ENCODE data around the gene METTL16.

METTL16 gene

GRCh38 chr17:2380226-2380922 lies 131.3 kb downstream of the METTL16 start:
- no peak for DNase-seq (ENCODE audit: low spot score)

DNA sequence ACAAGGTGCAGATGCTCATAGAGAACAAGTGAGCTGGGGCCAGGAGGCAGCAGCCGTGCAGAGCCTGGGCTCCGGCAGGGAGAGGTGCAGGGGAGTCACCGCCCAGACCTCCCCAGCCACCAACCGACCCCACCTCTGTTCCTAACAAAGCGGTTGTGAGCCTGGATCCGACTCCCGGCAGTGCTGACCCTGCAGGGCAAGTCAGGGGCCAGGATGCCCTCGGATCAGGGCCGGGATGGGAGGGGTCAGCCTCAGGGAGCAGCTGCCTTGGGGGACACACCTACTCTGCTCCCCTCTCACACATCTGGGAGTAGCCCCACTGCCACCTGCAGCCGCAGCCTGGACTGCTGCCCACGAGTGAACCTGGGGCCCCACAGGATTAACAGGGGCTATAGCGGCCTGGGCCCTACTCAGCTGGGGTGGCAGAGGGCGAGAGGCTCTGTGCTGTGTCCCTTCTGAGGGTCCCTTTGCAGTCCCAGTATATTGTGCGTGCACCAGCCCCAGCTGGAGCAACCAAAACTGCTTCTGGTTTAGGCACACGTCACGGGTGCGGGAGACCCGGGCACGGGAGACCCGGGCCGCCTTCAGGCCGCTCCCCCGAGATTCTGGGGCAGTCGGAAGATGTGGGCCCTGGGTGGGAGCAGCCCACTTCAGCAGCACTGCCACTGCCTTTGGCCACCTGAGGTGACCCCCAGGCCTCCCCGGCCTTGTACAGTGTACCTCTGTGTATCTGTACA lies 132.0 kb downstream of the METTL16 start:
- DNase-seq (ENCODE audit: low spot score), result no peak

GRCh38 chr17:2378905-2379304 lies 132.8 kb downstream of the METTL16 start:
- DNase-seq (ENCODE audit: low spot score), result no peak

GRCh38 chr17:2377659-2378058 lies 134.0 kb downstream of the METTL16 start:
- DNase-seq (ENCODE audit: low spot score), result no peak

- DNase-seq (ENCODE audit: low spot score), result no peak
Measured at GRCh38 chr17:2376107-2376506, 135.6 kb downstream of the METTL16 start.

DNA sequence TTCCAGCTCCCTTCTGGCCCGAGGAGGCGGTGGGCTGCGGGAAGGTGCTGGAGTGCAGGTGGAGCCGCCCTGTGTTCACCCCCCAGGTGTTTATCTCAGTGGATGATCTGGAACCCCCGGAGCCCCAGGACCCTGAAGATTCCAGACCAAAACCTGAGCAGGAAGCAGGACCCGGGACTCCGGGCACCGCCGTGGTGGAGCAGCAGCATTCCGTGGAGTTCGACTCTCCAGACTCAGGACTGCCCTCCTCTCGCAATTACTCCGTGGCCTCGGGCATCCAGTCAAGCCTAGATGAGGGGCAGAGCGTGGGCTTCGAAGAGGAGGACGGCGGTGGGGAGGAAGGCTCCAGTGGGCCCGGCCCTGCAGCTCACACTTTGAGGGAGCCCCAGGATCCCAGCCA lies 136.3 kb downstream of the METTL16 start:
- no peak for DNase-seq (ENCODE audit: low spot score)

DNA sequence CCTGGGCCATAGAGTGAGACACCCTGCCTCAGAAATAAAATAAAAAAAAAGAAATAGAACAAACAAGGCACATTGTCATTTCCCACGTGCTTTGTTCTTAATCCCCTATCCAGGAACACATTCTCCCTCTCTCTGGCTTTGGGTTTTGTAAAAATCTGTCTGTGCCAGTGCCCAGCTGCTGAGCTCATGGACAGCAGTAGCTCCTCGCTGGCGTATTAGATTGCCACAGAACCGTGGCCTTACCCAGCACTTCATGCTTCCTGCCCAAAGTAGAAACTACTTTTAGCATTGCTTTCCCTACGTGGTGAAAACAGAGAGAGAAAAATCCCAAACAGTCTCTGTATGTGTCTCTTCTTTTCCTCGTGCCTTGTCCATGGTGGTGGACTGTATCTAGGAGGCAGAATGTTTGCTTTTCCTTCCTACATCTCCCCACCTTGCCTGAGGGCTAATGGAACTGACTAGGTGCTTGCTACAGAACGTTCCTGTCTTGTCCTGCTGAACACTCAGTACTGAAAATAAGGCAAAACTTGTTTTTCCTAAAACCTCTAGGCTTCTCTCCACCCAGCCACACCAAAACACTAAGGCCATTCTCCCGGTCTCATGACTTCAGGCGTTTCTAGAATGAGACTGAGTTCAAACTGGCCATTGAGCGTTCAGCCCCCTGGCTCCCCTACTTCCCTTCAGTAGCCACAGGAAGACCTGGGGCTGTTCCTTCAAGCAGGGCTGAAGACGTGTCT lies 137.0 kb downstream of the METTL16 start:
- no peak for DNase-seq (ENCODE audit: low spot score)

DNA sequence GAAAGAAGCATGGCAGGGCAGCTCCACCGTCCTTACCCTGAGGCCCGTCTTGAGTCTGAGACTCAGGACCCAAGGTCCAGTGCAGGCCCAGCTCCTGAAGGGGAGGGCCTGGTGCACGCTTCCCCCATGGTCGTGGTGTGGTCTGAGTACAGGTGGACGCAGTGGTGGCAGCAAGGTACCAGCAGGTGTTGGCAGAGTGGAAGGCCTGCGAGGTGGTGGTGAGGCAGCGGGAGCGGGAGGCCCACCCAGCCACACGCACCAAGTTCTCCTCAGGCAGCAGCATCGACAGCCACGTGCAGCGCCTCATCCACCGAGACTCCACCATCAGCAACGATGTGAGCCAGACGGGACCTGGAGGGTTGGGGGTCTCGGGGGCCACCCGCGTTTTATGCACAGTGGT lies 138.5 kb downstream of the METTL16 start:
- DNase-seq (ENCODE audit: low spot score), result no peak

GRCh38 chr17:2372681-2373080 lies 139.0 kb downstream of the METTL16 start:
- DNase-seq (ENCODE audit: low spot score), result no peak

DNA sequence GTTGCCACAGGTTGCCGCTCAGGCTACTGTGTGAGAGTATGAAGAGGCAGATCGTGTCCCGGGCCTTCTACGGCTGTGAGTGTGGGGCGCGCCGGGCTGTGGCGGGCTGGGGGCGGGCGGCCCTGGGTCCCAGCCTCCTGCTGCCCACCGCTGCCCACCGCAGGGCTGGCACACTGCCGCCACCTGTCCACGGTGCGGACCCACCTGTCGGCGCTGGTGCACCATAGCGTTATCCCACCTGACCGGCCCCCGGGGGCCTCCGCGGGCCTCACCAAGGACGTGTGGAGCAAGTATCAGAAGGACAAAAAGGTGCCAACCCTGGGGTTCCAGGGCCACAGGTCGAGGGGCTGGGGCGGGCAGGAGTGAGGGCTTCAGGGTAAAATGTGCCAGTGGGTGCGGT lies 139.5 kb downstream of the METTL16 start:
- no peak for DNase-seq (ENCODE audit: low spot score)

DNA sequence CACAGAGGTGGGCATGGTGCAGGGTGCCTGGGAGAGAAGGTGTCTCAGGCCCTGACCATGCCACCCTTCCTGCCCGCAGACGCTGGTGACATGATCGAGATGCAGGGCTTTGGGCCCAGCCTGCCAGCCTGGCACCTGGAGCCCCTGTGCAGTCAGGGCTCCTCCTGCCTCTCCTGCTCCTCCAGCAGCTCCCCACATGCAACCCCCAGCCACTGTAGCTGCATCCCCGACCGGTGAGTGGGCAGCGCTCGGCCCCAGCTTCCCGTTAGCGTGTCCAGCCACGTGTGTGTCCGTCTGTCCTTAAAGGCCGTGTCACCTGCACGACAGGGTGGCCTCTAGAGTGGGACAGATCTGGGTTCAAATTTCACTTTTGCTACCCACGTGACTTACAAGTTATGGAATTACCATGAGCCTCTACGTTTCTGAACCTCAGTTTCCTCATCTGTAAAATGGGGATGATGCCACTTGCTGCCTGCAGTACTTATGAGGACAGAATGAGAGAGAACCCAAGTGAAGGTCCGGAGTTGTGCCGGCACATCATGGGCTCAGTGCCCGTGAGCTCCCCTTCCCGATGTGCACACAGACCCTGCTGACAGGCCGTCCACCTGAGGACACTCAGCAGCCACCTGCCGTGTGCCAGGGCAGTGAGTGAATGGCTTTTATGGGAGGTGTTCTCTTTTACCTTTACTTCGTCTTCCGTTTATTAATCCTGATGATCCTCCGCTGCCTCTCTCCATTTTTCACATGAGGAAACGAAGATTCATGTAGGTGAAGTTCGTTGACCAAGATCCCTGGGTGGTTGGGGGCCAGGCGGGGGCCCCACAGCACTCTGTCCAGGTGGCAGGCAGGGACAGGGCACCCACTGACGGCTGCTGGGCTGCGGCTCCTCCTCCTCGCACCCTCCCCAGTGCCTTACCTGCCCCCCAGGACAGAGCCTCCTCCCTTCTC lies 140.2 kb downstream of the METTL16 start:
- no peak for DNase-seq (ENCODE audit: low spot score)

GRCh38 chr17:2370211-2370589 lies 141.5 kb downstream of the METTL16 start:
- no peak for DNase-seq (ENCODE audit: low spot score)

- peak; percentile 74 for DNase-seq (ENCODE audit: low spot score)
Measured at GRCh38 chr17:2369551-2370210, 142.0 kb downstream of the METTL16 start.

- no peak for DNase-seq (ENCODE audit: low spot score)
Measured at GRCh38 chr17:2369039-2369438, 142.6 kb downstream of the METTL16 start.

- no peak for DNase-seq (ENCODE audit: low spot score)
Measured at GRCh38 chr17:2368359-2368758, 143.3 kb downstream of the METTL16 start.

DNA sequence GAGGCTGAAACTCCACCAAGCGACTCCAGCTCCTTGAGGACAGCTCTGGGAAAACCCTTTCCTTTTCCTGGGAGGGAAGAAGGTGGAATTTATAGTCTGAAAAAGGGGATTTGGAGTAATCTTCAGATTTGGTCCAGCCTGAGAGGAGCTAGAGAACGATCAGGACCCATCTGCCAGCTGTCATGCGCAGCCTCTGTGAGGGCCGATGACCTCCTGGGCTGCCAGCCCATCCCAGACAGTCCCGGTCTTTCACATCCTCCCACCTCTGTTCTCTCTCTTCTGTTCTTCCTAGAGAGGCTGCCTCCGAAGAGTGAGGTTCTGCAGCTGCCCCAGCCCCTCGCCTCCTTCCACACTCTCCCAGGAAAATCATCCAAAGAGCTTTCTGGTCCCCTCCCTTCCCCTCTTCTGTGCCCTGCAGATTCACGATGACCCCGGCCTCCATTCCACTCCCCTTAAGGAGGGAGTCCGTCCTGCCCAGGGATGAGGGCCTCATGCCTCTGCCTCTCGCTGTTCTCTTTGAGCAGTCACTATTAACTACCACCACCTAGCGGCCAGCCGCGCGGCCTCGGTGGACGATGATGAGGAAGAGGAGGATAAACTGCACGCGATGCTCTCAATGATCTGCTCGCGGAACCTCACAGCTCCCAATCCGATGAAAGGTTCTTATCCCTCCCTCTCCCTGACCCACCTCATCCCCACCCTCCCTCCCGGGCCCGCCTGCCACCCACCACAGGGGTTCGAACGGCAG lies 144.8 kb downstream of the METTL16 start:
- peak; percentile 78 for DNase-seq (ENCODE audit: low spot score)

All from ecto neural progenitor cell (in vitro differentiated cells).